Nucleus accumbens (tissue), 56 donors: ENCODE data around the gene BRIX1.
"Not testable (repeated sequence)": the region's sequence is repeated elsewhere in the genome, so short reads cannot be mapped to it uniquely, and the experiment has no call there.

Experiments
- DNase-seq, 56 donors: peaks; one replicate each; lab custom pipeline; 2025; lab: John Stamatoyannopoulos, UW

The BRIX1 gene

DNA sequence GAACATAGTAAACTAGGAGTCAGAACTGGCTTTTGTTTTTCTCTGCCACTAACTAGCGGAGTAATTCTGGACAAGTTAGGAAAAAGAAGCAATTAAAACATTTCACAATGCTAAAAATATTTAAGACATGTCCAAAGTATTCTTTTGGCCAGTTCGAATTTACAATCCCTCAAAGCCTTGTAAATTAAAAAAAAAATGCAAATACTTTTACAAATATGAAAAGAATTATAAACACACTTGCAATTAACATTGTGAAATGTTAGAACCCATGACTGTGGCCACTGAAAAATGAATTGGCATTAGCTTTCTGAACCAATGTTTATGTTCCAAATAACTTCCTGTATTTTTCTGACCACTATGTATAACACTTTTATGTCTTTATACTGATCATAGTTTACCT, 2.4 kb upstream of the BRIX1 start:
- DNase-seq: no peak

GRCh38 chr5:34914671-34915138, 806 bp upstream of the BRIX1 start:
- DNase-seq: peak in 17 of 56 donors; percentile 3 to 56 (median 21)

- DNase-seq: peak in 2 of 56 donors; percentile 23 to 24
Measured at GRCh38 chr5:34915856-34916192, 313 bp downstream of the BRIX1 start.

DNA sequence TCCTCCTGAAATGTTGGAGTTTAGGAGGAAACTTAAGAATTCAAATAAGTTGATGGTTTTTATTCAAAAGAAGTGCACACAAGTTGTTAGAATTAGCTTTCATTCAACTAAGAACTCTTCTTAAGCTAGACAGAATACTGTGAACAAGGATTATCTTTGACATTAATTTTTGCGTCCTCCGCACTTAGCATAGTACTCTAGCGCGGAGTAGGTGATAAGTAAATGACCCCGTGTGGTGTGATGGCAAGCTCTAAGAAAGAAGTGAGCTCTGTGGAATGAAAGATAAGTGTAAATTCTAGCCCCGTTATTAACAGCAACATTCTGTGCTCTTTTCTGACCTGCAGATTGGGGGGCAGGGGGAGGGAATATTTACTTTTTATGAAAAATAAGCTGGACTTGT, 1.0 kb downstream of the BRIX1 start:
- no peak for DNase-seq

DNA sequence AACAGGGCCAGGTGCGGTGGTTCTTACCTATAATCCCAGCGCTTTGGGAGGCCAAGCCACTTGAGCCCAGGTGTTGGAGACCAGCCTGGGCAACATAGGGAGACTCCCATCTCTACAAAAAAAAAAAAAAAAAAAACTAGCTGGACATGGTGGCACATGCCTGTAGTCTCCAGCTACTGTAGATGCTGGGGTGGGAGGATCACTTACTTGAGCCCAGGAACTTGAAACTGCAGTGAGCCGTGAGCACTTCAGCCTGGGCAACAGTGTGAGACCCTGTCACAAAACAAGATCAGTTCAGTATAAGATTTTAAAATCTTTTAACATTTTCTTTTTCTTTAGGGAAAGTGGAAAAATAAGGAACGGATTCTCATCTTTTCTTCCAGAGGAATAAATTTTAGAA, 2.5 kb downstream of the BRIX1 start:
- no peak for DNase-seq

DNA sequence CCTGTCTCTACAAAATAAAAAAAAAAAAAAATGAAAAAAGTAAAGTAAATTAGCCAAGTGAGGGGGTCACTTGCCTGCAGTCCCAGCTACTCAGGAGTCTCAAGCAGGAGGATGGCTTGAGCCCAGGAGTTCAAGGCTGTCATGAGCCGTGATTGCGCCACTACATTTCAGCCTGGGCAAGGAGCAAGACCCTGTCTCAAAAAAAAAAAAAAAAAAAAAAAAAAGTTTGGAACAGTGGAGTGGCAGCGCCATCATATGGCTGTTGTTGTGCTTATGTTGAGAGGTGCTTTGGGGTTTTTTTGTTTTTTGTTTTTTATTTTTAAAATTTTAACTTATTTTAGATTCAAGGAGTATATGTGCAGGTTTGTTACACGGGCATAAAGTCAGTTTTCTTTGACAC, 3.6 kb downstream of the BRIX1 start:
- DNase-seq: no peak

DNA sequence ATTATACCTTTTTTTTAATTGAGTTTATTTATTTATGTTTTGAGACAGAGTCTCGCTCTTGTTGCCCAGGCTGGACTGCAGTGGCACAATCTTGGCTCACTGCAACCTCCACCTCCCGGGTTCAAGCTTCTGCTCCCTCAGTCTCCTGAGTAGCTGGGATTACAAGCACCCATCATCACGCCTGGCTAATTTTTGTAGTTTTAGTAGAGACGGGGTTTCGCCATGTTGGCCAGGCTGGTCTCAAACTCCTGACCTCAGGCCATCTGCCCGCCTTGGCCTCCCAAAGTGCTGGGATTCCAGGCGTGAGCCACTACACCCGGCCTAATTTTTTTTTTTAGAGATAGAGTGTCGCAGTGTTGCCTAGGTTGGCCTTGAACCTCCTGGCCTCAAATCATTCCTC, 7.7 kb downstream of the BRIX1 start:
- not testable (repeated sequence) for DNase-seq

DNA sequence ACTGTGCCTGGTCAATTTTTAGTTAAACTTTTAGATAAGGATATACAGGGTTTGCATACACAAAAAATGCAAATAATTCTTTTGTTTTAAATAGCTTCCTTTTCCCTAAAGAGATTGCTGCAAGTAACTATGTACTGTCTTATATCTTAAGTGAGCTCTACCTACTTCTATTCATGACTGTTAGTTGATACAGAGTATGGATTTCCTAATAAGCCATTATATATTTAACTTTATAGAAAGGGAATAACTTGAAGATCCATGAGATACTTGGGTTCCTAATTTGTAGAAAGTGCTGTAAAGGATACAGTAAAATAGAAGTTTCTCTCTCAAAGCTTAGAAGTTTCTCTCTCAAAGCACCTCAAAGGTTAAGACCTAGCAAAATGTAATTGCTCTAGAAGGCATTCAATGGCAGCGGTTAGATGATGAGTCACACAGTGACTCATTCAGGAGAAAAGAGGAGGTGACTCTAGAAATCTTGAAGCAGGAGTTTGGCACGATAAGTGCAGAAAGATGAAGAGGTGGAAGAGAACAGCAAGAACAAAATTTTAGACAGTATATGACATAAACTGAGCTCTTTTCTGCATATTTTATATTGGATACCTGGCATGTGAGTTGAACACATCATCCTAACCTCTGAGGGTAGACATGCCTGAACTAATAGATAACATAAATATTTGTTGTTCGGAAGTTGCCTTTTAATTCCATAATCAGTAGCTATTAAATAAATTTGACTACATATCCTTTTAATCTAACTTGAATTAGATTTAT, 8.4 kb downstream of the BRIX1 start:
- DNase-seq: peak in 9 of 56 donors; percentile 3 to 46 (median 27)

GRCh38 chr5:34924462-34924765, 8.9 kb downstream of the BRIX1 start:
- no peak for DNase-seq

DNA sequence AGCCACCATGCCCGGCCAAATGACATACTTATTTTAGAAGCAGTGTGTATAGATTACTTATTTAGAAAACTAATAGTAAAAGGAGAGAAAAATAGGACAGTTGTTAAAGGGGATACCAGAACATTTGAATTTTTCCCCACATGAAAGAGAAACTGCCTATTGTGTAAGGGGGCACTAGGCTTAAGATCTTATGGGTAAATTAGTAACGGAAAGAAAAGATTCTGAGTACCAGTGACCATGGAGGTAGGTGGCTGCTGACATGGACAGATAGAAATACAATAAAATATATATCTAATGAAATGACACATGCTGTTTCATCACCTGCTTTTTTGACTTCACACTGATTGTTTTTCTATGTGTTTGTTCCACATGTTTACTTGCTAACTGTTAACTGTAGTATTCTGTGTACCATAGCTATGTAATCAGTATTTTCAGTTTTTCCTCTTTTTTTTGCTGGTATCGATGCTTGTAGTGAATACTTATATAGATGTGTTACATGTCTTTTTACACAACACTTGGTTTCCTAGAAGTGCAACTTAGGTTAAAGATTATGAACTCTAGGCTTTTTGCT, 10.9 kb downstream of the BRIX1 start:
- no peak for DNase-seq

DNA sequence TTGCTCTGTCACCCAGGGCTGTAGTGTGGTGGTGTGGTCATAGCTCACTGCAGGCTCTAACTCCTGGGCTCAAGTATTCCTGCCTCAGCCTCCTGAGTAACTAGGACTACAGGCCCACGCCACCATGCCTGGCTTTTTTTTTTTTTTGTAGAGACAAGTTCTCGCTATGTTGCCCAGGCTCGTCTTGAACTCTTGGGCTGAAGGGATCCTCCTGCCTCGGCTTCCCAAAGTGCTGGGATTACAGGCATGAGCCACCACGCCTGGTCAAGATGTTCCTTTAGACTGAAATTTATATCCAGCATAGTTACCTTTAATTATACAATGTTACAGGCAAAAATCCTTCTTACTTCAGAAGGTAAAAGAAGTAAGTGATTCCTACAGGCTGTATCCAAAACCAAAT, 12.3 kb downstream of the BRIX1 start:
- no peak for DNase-seq

DNA sequence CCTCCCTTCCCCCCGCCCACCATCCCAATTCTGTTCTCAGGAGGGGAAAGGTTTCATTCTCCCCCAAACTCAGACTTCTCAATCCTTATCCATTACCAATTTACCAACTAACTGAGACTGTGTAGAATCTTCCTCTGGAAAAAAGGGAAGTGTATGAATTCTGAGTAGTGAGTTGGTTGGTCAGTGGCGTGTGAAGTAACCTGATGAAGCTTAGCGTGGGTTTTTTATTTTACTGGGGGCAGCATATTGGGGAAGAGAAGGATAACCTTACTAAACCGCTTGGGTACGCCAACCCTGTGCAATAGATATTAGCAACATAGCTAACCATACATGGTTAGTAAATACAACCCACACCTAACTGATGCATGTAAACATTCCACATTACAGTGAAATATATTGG, 12.8 kb downstream of the BRIX1 start:
- no peak for DNase-seq

- peak; percentile 76 to 99 (median 97) for DNase-seq
Measured at GRCh38 chr5:34929134-34929719, 13.7 kb downstream of the BRIX1 start, which contains the start of gene DNAJC21. Gene DNAJC21 (plus strand): TSS chr5:34929559. CDS start chr5:34929820, 261 bp downstream.

DNA sequence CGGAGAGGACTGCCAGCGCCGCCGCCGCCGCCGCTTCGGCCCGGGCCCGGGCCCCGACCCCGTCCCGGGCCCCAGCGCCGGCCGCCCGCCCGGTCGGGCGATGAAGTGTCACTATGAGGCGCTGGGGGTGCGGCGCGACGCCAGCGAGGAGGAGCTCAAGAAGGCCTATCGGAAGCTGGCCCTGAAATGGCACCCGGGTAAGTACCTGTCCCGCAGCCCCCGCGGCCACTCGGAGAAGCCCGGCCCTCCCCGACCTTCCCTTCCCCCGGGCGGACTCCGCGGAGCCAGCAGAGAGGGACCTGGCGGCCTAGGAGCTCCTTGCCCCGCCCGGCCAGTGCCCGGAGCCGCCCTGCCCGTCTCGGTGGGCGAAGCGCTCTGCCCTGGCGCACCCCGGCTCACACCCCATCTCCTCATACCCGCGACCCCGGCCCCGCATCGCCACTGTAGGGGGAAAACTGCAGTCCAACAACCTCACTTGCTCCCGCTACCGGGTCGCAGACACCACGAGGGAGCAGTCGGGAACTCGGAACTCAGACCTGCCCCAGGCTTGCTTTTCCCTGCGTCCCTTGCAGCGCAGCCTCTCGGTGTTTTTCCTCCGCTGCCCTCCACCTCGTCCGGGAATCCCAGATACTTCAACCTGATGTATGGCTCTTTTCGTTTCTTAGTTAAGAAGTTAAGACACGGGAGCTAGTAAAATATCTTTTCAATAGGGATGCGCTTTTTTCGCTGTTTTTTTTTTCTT, 14.4 kb downstream of the BRIX1 start:
- peak in 54 of 56 donors; percentile 16 to 88 (median 69) for DNase-seq

- DNase-seq: no peak
Measured at GRCh38 chr5:34930462-34930844, 14.9 kb downstream of the BRIX1 start.

DNA sequence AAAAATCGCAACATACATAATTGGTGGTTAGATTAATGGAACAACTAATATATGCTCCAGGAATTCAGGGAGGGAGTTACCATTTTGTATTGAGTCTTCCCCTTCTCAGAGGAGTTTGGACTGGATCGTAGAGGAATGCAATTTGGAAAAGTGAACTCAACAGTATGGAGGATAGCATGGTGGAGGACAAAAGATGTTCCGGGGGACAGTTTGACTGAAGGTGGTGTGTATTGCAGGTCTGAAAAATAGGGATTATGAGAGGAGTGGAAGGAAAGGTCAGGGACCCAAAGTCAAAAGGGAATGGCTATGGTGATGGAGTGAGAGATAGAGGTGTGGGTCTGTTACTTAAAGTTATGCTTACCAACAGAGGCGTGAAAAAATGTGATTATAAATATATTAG, 15.4 kb downstream of the BRIX1 start:
- DNase-seq: no peak

DNA sequence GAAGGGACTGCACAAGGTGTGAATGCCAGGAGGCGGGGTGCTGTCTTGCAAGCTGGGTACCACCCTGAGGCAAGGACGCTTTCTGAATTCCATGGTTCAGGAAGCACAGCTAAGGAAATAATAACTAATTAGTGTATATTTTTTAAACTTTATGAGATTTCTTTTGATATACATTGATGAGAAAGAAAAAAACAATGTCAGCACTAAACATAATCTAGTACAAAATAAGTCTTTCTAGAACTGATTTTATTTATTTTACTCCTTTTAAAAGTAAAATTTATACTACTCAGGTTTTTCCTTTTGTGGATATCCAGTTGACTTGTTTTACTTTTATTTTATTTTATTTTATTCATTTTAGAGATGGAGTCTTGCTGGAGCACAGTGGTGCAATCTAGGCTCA, 17.4 kb downstream of the BRIX1 start:
- DNase-seq: no peak

- no peak for DNase-seq
Measured at GRCh38 chr5:34941936-34942335, 26.4 kb downstream of the BRIX1 start.

DNA sequence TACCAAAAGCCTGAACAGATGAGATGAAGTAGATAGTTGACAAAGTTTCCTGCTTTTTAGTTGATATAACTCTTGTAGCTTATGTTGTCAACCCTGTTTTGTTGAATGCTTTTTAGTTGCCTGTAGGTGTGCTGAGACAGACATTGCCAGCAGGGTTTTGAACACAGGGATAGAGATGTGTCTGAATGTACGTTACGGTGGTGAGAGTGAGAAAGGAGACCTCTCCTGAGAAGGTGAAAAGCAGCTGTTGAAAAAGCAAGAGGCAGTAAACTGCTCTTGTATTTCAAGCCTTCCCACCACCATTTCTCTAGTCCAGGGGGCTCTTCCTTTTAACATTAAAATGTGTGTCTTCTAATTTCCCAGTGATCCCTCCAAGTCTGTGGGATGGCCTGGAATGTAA, 28.5 kb downstream of the BRIX1 start:
- no peak for DNase-seq

DNA sequence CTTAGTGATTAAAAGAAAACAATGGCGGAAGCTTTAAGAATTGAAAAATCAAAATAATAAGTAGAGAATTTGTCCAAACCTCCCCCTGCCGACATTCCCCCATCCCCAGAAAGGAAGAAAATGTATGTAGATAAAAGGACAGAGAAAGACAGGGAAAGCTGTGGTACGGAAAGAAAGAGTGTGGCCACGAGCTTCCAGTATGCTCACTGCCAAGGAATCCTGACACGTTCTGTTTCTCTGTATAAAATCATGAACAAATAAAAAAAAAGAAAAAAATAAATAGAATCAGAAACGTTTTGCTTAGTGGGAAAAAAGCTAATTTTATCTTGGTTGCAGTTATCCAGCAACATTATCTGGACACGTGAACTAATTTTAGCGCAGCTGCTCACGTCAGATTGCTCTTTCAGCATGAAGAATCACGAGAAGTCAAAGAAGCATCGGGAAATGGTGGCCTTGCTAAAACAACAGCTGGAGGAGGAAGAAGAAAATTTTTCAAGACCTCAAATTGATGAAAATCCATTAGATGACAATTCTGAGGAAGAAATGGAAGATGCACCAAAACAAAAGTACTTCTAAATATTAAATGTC, 29.0 kb downstream of the BRIX1 start:
- no peak for DNase-seq

- DNase-seq: no peak
Measured at GRCh38 chr5:34957321-34957720, 41.8 kb downstream of the BRIX1 start.
